ENCODE data around the gene ABI1. TPM values are rescaled to one million over a fixed set of nuclear protein-coding genes. Genes with fewer than 3 reads are reported as not detected.

The ABI1 gene
- total RNA-seq, 2 experiments from 2014 or later: 83.2 to 83.6 TPM

DNA sequence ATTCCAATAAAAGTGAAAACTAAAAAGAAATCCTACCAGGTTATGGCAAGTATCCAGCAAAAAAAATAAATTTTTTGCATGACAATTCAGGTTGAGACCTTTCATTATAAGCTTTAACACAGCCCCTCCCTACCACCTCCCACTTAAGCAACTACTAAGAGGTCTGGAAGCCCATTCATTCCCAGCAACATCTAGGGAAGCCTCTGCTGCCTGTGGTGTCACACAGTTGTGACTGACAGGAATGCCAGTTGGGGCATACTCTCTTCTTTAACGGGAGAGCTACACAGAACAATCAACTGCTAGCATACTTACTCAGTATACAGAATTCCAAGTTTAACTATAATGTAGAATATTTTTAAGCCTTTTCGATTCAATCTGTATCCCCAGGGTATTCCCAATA is 27.8 kb downstream of the ABI1 start:
- POLR2A ChIA-PET: no interaction called here
- H3K27ac Mint-ChIP-seq: no peak overlapping the region

DNA sequence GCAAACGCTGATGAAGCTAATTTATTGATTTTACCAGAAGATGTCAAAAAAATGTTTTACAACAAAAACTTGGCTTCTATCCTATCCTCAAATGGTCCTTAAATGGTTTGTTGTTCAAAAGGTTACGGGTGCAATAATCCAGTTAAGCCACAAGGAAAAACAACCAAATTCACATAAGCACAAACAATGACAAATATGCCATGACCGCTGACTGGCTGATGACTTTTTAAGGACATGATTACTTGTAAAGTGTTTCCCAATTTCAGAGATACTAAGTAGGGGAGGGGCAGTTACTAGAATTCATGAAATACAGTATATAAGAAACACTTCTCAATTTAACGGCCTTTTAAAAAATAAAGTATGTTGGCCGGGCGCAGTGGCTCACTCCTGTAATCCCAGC is 28.8 kb downstream of the ABI1 start:
- H3K9me3 ChIP-seq (ENCODE audit: control insufficient read depth in 1 of 2, insufficient read depth in 1 of 2, low read length in 2 of 2): peaks cover 0 to 4% of the 10 kb centered on the region in 2 experiments
- H3K27me3 ChIP-seq (ENCODE audit: control insufficient read depth in 1 of 2, insufficient read depth in 2 of 2, low read length in 2 of 2): no peaks in the 10 kb centered on the region
- ChIA-PET POLR2A (no interaction called here), CTCF (interaction anchor here (0.5 kb wide), 1 partner anchor 14 kb away, joined by 4 read pairs; no protein-coding TSS in a partner anchor)
- H3K4me3 ChIP-seq (ENCODE audit: low read length): no peak overlapping the region
- TF ChIP-seq, protein P1, sequence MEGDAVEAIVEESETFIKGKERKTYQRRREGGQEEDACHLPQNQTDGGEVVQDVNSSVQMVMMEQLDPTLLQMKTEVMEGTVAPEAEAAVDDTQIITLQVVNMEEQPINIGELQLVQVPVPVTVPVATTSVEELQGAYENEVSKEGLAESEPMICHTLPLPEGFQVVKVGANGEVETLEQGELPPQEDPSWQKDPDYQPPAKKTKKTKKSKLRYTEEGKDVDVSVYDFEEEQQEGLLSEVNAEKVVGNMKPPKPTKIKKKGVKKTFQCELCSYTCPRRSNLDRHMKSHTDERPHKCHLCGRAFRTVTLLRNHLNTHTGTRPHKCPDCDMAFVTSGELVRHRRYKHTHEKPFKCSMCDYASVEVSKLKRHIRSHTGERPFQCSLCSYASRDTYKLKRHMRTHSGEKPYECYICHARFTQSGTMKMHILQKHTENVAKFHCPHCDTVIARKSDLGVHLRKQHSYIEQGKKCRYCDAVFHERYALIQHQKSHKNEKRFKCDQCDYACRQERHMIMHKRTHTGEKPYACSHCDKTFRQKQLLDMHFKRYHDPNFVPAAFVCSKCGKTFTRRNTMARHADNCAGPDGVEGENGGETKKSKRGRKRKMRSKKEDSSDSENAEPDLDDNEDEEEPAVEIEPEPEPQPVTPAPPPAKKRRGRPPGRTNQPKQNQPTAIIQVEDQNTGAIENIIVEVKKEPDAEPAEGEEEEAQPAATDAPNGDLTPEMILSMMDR (IDR thresholded peaks at IDR 0.05): no peak
- Mint-ChIP-seq H3K27me3 (no peaks in the 10 kb centered on the region), H3K36me3 (ENCODE audit: low read depth) (peaks cover 34% of the 10 kb centered on the region), H3K9me3 (no peaks in the 10 kb centered on the region), H3K4me1 (ENCODE audit: low read depth) (peaks cover 69% of the 10 kb centered on the region), H3K27ac (no peak overlapping the region), H3K4me3 (no peak overlapping the region)
- no peak for DNase-seq
- H3K4me1 ChIP-seq (ENCODE audit: insufficient read depth, low read length): peaks cover 25% of the 10 kb centered on the region
- intact Hi-C loops (cut with DNase I, micrococcal nuclease): no loop called here
- H3K27ac ChIP-seq (ENCODE audit: low read depth in 1 of 2, low read length in 2 of 2): no peak overlapping the region
- peaks cover 3% of the 10 kb centered on the region for H3K36me3 ChIP-seq (ENCODE audit: insufficient read depth, low read length)
- no peak for ATAC-seq (ENCODE audit: poor library complexity)

More for the DNA sequence above, 27.8 kb downstream of the ABI1 start:
- peaks cover 36% of the 10 kb centered on the region for H3K36me3 Mint-ChIP-seq (ENCODE audit: low read depth)
- peaks cover 0 to 4% of the 10 kb centered on the region in 2 experiments for H3K9me3 ChIP-seq (ENCODE audit: control insufficient read depth in 1 of 2, insufficient read depth in 1 of 2, low read length in 2 of 2)
- H3K4me1 ChIP-seq (ENCODE audit: insufficient read depth, low read length): peaks cover 22% of the 10 kb centered on the region
- intact Hi-C loops (cut with DNase I, micrococcal nuclease): no loop called here
- H3K27ac ChIP-seq (ENCODE audit: low read depth in 1 of 2, low read length in 2 of 2): no peak overlapping the region
- peaks cover 73% of the 10 kb centered on the region for H3K4me1 Mint-ChIP-seq (ENCODE audit: low read depth)
- CTCF ChIA-PET: interaction anchor here (1.2 to 1.8 kb wide), 4 partner anchors 13 to 28 kb away, joined by 4 to 5 read pairs (median 4); partner anchors contain the start of gene ABI1
- ATAC-seq (ENCODE audit: poor library complexity): no peak
- peaks cover 5% of the 10 kb centered on the region for H3K36me3 ChIP-seq (ENCODE audit: insufficient read depth, low read length)
- no peaks in the 10 kb centered on the region for H3K9me3 Mint-ChIP-seq
- no peak overlapping the region for H3K4me3 Mint-ChIP-seq
- no peaks in the 10 kb centered on the region for H3K27me3 ChIP-seq (ENCODE audit: control insufficient read depth in 1 of 2, insufficient read depth in 2 of 2, low read length in 2 of 2)
- no peaks in the 10 kb centered on the region for H3K27me3 Mint-ChIP-seq
- H3K4me3 ChIP-seq (ENCODE audit: low read length): no peak overlapping the region
- TF ChIP-seq, protein P1 (IDR thresholded peaks at IDR 0.05): no peak
- no peak for DNase-seq

DNA sequence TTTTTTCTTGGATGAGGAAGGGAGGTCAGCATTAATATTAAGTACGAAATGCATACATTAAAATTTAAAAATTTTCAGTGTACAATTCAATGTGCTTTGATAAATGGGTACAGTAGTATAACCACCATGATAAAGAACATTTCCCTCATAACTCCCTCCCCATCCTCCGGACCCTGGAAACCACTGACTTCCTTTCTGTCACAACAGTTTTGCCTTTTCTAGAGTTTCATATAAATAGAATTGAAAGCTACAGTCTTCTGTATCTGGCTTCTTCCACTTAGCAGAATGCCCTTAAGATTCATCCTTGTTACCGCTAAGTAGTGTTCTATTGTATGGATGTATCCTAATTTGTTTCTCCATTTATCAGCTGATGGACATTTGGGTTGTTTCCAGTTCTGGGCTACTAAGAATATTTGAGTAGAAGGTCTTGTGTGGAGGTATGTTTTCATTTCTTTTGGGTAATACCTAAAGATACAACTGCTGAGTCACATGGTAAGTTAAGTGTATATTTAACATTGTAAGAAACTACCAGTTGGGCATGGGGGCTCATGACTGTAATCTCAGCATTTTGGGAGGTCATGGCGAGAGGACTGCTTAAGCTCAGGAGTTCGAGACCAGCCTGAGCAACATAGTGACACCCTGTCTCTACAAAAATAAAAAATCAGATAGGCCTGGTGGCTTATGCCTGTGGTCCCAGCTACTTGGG is 30.8 kb downstream of the ABI1 start:
- H3K27ac ChIP-seq (ENCODE audit: low read depth in 1 of 2, low read length in 2 of 2): peak overlapping the region in 1 of 2 donors; percentile 13
- peak overlapping the region; percentile 45 for H3K27ac Mint-ChIP-seq
- POLR2A ChIA-PET: no interaction called here
- ATAC-seq (ENCODE audit: poor library complexity) (no peak), DNase-seq (no peak)
- H3K9me3 ChIP-seq (ENCODE audit: control insufficient read depth in 1 of 2, insufficient read depth in 1 of 2, low read length in 2 of 2): peaks cover 0 to 4% of the 10 kb centered on the region in 2 experiments
- no peaks in the 10 kb centered on the region for H3K27me3 Mint-ChIP-seq
- no peaks in the 10 kb centered on the region for H3K36me3 ChIP-seq (ENCODE audit: insufficient read depth, low read length)
- H3K36me3 Mint-ChIP-seq (ENCODE audit: low read depth): peaks cover 27% of the 10 kb centered on the region
- intact Hi-C loops (cut with DNase I, micrococcal nuclease): no loop called here
- no peaks in the 10 kb centered on the region for H3K27me3 ChIP-seq (ENCODE audit: control insufficient read depth in 1 of 2, insufficient read depth in 2 of 2, low read length in 2 of 2)
- H3K4me1 ChIP-seq (ENCODE audit: insufficient read depth, low read length): peaks cover 33% of the 10 kb centered on the region
- peaks cover 73% of the 10 kb centered on the region for H3K4me1 Mint-ChIP-seq (ENCODE audit: low read depth)
- H3K4me3 Mint-ChIP-seq: peak overlapping the region; percentile 38
- no peaks in the 10 kb centered on the region for H3K9me3 Mint-ChIP-seq
- CTCF ChIA-PET: interaction anchor here (0.7 to 1.0 kb wide), 2 partner anchors 31 to 156 kb away, joined by 3 read pairs; no protein-coding TSS in a partner anchor
- H3K4me3 ChIP-seq (ENCODE audit: low read length): no peak overlapping the region
- TF ChIP-seq, protein P1 (IDR thresholded peaks at IDR 0.05): no peak
